Left cardiac atrium (tissue), 4 donors: Measurements from ENCODE around the gene PATE3. TPM values are rescaled to one million over a fixed set of nuclear protein-coding genes. Genes with fewer than 3 reads are reported as not detected.

Experiments used
- ATAC-seq, 2 donors: fragments of 200-7000 bp; cut with Tn5 transposase; one replicate each; pipeline ENCODE4 v1.9.1; 2020; ENCODE audit warnings: mild to moderate bottlenecking in 2 of 2, moderate library complexity in 2 of 2
- DNase-seq: peaks from one replicate; pipeline ENCODE4 v3.0.0-alpha.2; 2020
- intact Hi-C, 2 donors: fragments of 100-400 bp; cut with DNase I; formaldehyde crosslinking; loops; one replicate each; pipeline versions ENCODE4 v1.14.1 to v1.15.1; 2022 to 2023
- total RNA-seq, 2 donors: library from RNA; stranded (reverse); fragmentation: NEBNext Ultra II Directional; extraction: Animal tissue kit (Norgen Biotek cat#: 25700); gene quantifications; one replicate each; pipeline ENCODE4 v1.2.1, GENCODE V29; 2021
- donor health status: DM: no; HTN: yes; CAD: no.
- donor health status: DM: no; HTN: yes; CAD: no; lungs with severe emphysema.
- donor health status: DM: yes; HTN: yes; CAD: no.
- donor health status: Dilated cardiomyopathy.

The PATE3 gene
- total RNA-seq, 2 donors from 2014 or later = not detected

- intact Hi-C loops = no loop called here
- ATAC-seq (no peak), DNase-seq (no peak)
These were observed 45.1 kb downstream of the PATE3 start, which contains the start of gene PATE4 for GRCh38 chr11:125833016-125833415. PATE4 (plus strand) TSS chr11:125833316; CDS start chr11:125833360, 44 bp downstream.

GRCh38 chr11:125835748-125836147 lies 47.8 kb downstream of the PATE3 start:
- intact Hi-C loops = no loop called here
- DNase-seq (no peak), ATAC-seq (no peak)

Other genes with a start within 250 kb of the PATE3 start
- gene EI24, start 218.7 kb upstream of the PATE3 start, total RNA-seq = 10 to 100 TPM; 63.7 to 73.2 TPM
- 10 to 100 TPM; 84.1 to 90.3 TPM for gene STT3A, start 195.3 kb upstream of the PATE3 start, total RNA-seq
- gene CHEK1, start 163.0 kb upstream of the PATE3 start, total RNA-seq = 1 to 10 TPM; 1.8 to 3.2 TPM
- gene ACRV1, start 107.3 kb upstream of the PATE3 start, total RNA-seq = not detected
- not detected for gene PATE1, start 41.8 kb upstream of the PATE3 start, total RNA-seq
- gene PATE2, start 9.3 kb upstream of the PATE3 start, total RNA-seq = not detected
- not detected for gene PATE4, start 45.2 kb downstream of the PATE3 start, total RNA-seq
- gene HYLS1, start 99.5 kb downstream of the PATE3 start, total RNA-seq = 1 to 10 TPM; 3.3 to 5.3 TPM
- 1 to 10 TPM; 6.9 to 8.2 TPM for gene PUS3, start 115.1 kb downstream of the PATE3 start, total RNA-seq
- gene DDX25, start 116.4 kb downstream of the PATE3 start, total RNA-seq = under 1 TPM in 1 of 2 donors, not detected in 1; 0.21 TPM
- under 1 TPM; 0.05 to 0.56 TPM for gene VSIG10L2, start 157.9 kb downstream of the PATE3 start, total RNA-seq